Activated naive CD8-positive, alpha-beta T cell treated with anti-CD3 and anti-CD28 coated beads for 36 hours (primary cell): ENCODE measurements around the gene NME8. TPM values are rescaled to one million over a fixed set of nuclear protein-coding genes. Genes with fewer than 3 reads are reported as not detected.
A peak's percentile ranks its signal among the peaks of the same experiment; 100 is the strongest.

Source experiments
- DNase-seq: peaks from one replicate; pipeline ENCODE4 v3.0.0; 2021
- H3K27ac Mint-ChIP-seq: one replicate; pipeline ENCODE4 v1.8.0; 2022; ENCODE audit warnings: mild to moderate bottlenecking, moderate library complexity, mixed read lengths
- H3K27me3 Mint-ChIP-seq: one replicate; pipeline ENCODE4 v1.8.0; 2022; ENCODE audit warnings: mild to moderate bottlenecking, mixed read lengths
- H3K36me3 Mint-ChIP-seq: one replicate; pipeline ENCODE4 v1.8.0; 2021; ENCODE audit warnings: mild to moderate bottlenecking, mixed read lengths
- H3K4me1 Mint-ChIP-seq: one replicate; pipeline ENCODE4 v1.8.0; 2021; ENCODE audit warnings: mixed read lengths
- H3K4me3 Mint-ChIP-seq: one replicate; pipeline ENCODE4 v1.8.0; 2022; ENCODE audit warnings: mild to moderate bottlenecking, moderate library complexity, mixed read lengths
- H3K9me3 Mint-ChIP-seq: one replicate; pipeline ENCODE4 v1.8.0; 2022; ENCODE audit warnings: mixed read lengths
- total RNA-seq, 2 experiments: library from RNA; stranded (reverse); gene quantifications; one replicate each; pipeline ENCODE4 v1.2.3, GENCODE V29; 2021

Gene NME8
- total RNA-seq, 2 experiments from 2014 or later, result not detected

- peaks cover 11% of the 10 kb centered on the region for H3K27me3 Mint-ChIP-seq
- peak; percentile 41 for DNase-seq
- H3K4me3 Mint-ChIP-seq, result peak overlapping the region; percentile 78
- H3K9me3 Mint-ChIP-seq, result no peaks in the 10 kb centered on the region
- H3K27ac Mint-ChIP-seq, result no peak overlapping the region
- peaks cover 6% of the 10 kb centered on the region for H3K4me1 Mint-ChIP-seq
- no peaks in the 10 kb centered on the region for H3K36me3 Mint-ChIP-seq
Observed at GRCh38 chr7:37833107-37833817, 15.1 kb upstream of the NME8 start.

- Mint-ChIP-seq H3K4me1 (peaks cover 6% of the 10 kb centered on the region), H3K4me3 (no peak overlapping the region), H3K27ac (no peak overlapping the region), H3K36me3 (no peaks in the 10 kb centered on the region), H3K27me3 (peaks cover 11% of the 10 kb centered on the region), H3K9me3 (no peaks in the 10 kb centered on the region)
- no peak for DNase-seq
Observed at GRCh38 chr7:37833818-37834146, 14.6 kb upstream of the NME8 start.

- Mint-ChIP-seq H3K4me3 (no peak overlapping the region), H3K36me3 (no peaks in the 10 kb centered on the region), H3K9me3 (no peaks in the 10 kb centered on the region), H3K27ac (no peak overlapping the region), H3K4me1 (no peaks in the 10 kb centered on the region), H3K27me3 (peaks cover 5% of the 10 kb centered on the region)
- DNase-seq, result no peak
Observed at GRCh38 chr7:37853468-37853867, 5.1 kb downstream of the NME8 start.

- no peak for DNase-seq
- H3K27ac Mint-ChIP-seq, result no peak overlapping the region
- H3K4me3 Mint-ChIP-seq, result no peak overlapping the region
- H3K4me1 Mint-ChIP-seq, result no peaks in the 10 kb centered on the region
- peaks cover 4% of the 10 kb centered on the region for H3K27me3 Mint-ChIP-seq
- no peaks in the 10 kb centered on the region for H3K36me3 Mint-ChIP-seq
- peaks cover 3% of the 10 kb centered on the region for H3K9me3 Mint-ChIP-seq
Observed at GRCh38 chr7:37882086-37882485, 33.7 kb downstream of the NME8 start.

- Mint-ChIP-seq H3K9me3 (peaks cover 2% of the 10 kb centered on the region), H3K4me1 (no peaks in the 10 kb centered on the region), H3K36me3 (no peaks in the 10 kb centered on the region), H3K4me3 (no peak overlapping the region), H3K27me3 (peaks cover 10% of the 10 kb centered on the region), H3K27ac (no peak overlapping the region)
- no peak for DNase-seq
Observed at GRCh38 chr7:37893359-37893758, 45.0 kb downstream of the NME8 start.

- Mint-ChIP-seq H3K4me3 (no peak overlapping the region), H3K4me1 (no peaks in the 10 kb centered on the region), H3K36me3 (no peaks in the 10 kb centered on the region), H3K27me3 (peaks cover 10% of the 10 kb centered on the region), H3K27ac (no peak overlapping the region), H3K9me3 (peaks cover 2% of the 10 kb centered on the region)
- no peak for DNase-seq
Observed at GRCh38 chr7:37894671-37895070, 46.3 kb downstream of the NME8 start.

GRCh38 chr7:37899712-37900247 is 51.4 kb downstream of the NME8 start:
- Mint-ChIP-seq H3K9me3 (no peaks in the 10 kb centered on the region), H3K27me3 (peaks cover 5% of the 10 kb centered on the region), H3K27ac (no peak overlapping the region), H3K4me1 (peaks cover 3% of the 10 kb centered on the region), H3K4me3 (no peak overlapping the region), H3K36me3 (no peaks in the 10 kb centered on the region)
- no peak for DNase-seq

- Mint-ChIP-seq H3K27ac (no peak overlapping the region), H3K9me3 (no peaks in the 10 kb centered on the region), H3K4me3 (no peak overlapping the region), H3K36me3 (no peaks in the 10 kb centered on the region), H3K27me3 (peaks cover 5% of the 10 kb centered on the region), H3K4me1 (peaks cover 3% of the 10 kb centered on the region)
- DNase-seq, result no peak
Observed at GRCh38 chr7:37901236-37901827, 52.9 kb downstream of the NME8 start.

GRCh38 chr7:37901890-37902524 is 53.6 kb downstream of the NME8 start:
- no peak overlapping the region for H3K4me3 Mint-ChIP-seq
- no peaks in the 10 kb centered on the region for H3K36me3 Mint-ChIP-seq
- peaks cover 3% of the 10 kb centered on the region for H3K4me1 Mint-ChIP-seq
- H3K27ac Mint-ChIP-seq, result no peak overlapping the region
- H3K9me3 Mint-ChIP-seq, result no peaks in the 10 kb centered on the region
- no peak for DNase-seq
- peaks cover 5% of the 10 kb centered on the region for H3K27me3 Mint-ChIP-seq

GRCh38 chr7:37908221-37908788 is 59.9 kb downstream of the NME8 start:
- H3K9me3 Mint-ChIP-seq, result no peaks in the 10 kb centered on the region

GRCh38 chr7:37912756-37913155 is 64.4 kb downstream of the NME8 start:
- H3K9me3 Mint-ChIP-seq, result no peaks in the 10 kb centered on the region
- peaks cover 11% of the 10 kb centered on the region for H3K4me1 Mint-ChIP-seq
- H3K27me3 Mint-ChIP-seq, result peaks cover 56% of the 10 kb centered on the region
- no peak overlapping the region for H3K27ac Mint-ChIP-seq
- no peaks in the 10 kb centered on the region for H3K36me3 Mint-ChIP-seq
- no peak overlapping the region for H3K4me3 Mint-ChIP-seq
- DNase-seq, result no peak

More at GRCh38 chr7:37908221-37908788, 59.9 kb downstream of the NME8 start:
- DNase-seq, result no peak
- no peaks in the 10 kb centered on the region for H3K36me3 Mint-ChIP-seq
- H3K27ac Mint-ChIP-seq, result no peak overlapping the region
- H3K27me3 Mint-ChIP-seq, result peaks cover 13% of the 10 kb centered on the region
- H3K4me3 Mint-ChIP-seq, result no peak overlapping the region
- no peaks in the 10 kb centered on the region for H3K4me1 Mint-ChIP-seq

GRCh38 chr7:37915438-37915837 is 67.0 kb downstream of the NME8 start:
- Mint-ChIP-seq H3K27ac (no peak overlapping the region), H3K4me1 (peaks cover 13% of the 10 kb centered on the region), H3K9me3 (no peaks in the 10 kb centered on the region), H3K27me3 (peaks cover 83% of the 10 kb centered on the region), H3K4me3 (no peak overlapping the region), H3K36me3 (no peaks in the 10 kb centered on the region)
- DNase-seq, result no peak

GRCh38 chr7:37916017-37916672 is 67.7 kb downstream of the NME8 start:
- DNase-seq, result no peak
- H3K9me3 Mint-ChIP-seq, result no peaks in the 10 kb centered on the region
- H3K36me3 Mint-ChIP-seq, result no peaks in the 10 kb centered on the region
- peaks cover 81% of the 10 kb centered on the region for H3K27me3 Mint-ChIP-seq
- H3K4me3 Mint-ChIP-seq, result peak overlapping the region; percentile 30
- H3K4me1 Mint-ChIP-seq, result peaks cover 14% of the 10 kb centered on the region
- no peak overlapping the region for H3K27ac Mint-ChIP-seq

- H3K9me3 Mint-ChIP-seq, result no peaks in the 10 kb centered on the region
- DNase-seq, result no peak
- no peaks in the 10 kb centered on the region for H3K36me3 Mint-ChIP-seq
- H3K27ac Mint-ChIP-seq, result no peak within 1 kb of the TSS
- peaks cover 87% of the 10 kb centered on the region for H3K27me3 Mint-ChIP-seq
- peak within 1 kb of the TSS; percentile 30 for H3K4me3 Mint-ChIP-seq
- peaks cover 17% of the 10 kb centered on the region for H3K4me1 Mint-ChIP-seq
Observed at GRCh38 chr7:37916673-37917660, 68.6 kb downstream of the NME8 start, which contains the start of gene SFRP4. Gene SFRP4 (minus strand): TSS chr7:37916817. CDS start chr7:37916537, 280 bp downstream.
